Ascending aorta (tissue), 2 donors: ENCODE results near the gene PPM1A. TPM values are rescaled to one million over a fixed set of nuclear protein-coding genes. Genes with fewer than 3 reads are reported as not detected.
A peak's percentile ranks its signal among the peaks of the same experiment; 100 is the strongest.

Source experiments
- DNase-seq, 2 donors: peaks; one replicate each; pipeline ENCODE4 v3.0.0-alpha.2; 2019; ENCODE audit warnings: low spot score in 2 of 2
- H3K27ac ChIP-seq, 2 donors: fragments of 200-600 bp; sonication (generic); one replicate each; pipeline ENCODE4 v1.5.1; 2016 to 2017; ENCODE audit warnings: mild to moderate bottlenecking in 1 of 2
- H3K27me3 ChIP-seq: fragments of 200-600 bp; sonication (generic); one replicate; pipeline ENCODE4 v1.5.1; 2017
- H3K36me3 ChIP-seq, 2 donors: fragments of 200-600 bp; sonication (generic); one replicate each; pipeline ENCODE4 v1.5.1; 2016
- H3K4me1 ChIP-seq, 2 donors: fragments of 200-600 bp; sonication (generic); one replicate each; pipeline ENCODE4 v1.5.1; 2016 to 2017; ENCODE audit warnings: mild to moderate bottlenecking in 1 of 2
- H3K4me3 ChIP-seq, 2 donors: fragments of 200-600 bp; sonication (generic); one replicate each; pipeline ENCODE4 v1.5.1; 2016 to 2017; ENCODE audit warnings: mild to moderate bottlenecking in 1 of 2
- H3K9me3 ChIP-seq, 2 donors: fragments of 200-600 bp; sonication (generic); one replicate each; pipeline ENCODE4 v1.5.1; 2016
- intact Hi-C: fragments of 100-400 bp; cut with DNase I; formaldehyde crosslinking; loops from one replicate; pipeline ENCODE4 v1.15.1; 2023
- total RNA-seq: library from RNA; depleted of rRNA; stranded (reverse); fragments of >200 nt; gene quantifications from one replicate; pipeline ENCODE4 v1.1.0, GENCODE V29; 2016
- TF ChIP-seq, protein P1 (sequence below), 3 experiments: fragments of 200-600 bp in 2 of 3; fragments of 450-650 bp in 1 of 3; sonication (generic) in 2 of 3; IDR thresholded peaks; one replicate each; pipeline ENCODE4 v1.5.1; 2016 to 2019; ENCODE audit warnings: antibody characterized with exemption in 3 of 3, mild to moderate bottlenecking in 1 of 3, moderate library complexity in 1 of 3

PPM1A gene
- total RNA-seq, 1 donor from 2014 or later: 25.0 TPM

DNA sequence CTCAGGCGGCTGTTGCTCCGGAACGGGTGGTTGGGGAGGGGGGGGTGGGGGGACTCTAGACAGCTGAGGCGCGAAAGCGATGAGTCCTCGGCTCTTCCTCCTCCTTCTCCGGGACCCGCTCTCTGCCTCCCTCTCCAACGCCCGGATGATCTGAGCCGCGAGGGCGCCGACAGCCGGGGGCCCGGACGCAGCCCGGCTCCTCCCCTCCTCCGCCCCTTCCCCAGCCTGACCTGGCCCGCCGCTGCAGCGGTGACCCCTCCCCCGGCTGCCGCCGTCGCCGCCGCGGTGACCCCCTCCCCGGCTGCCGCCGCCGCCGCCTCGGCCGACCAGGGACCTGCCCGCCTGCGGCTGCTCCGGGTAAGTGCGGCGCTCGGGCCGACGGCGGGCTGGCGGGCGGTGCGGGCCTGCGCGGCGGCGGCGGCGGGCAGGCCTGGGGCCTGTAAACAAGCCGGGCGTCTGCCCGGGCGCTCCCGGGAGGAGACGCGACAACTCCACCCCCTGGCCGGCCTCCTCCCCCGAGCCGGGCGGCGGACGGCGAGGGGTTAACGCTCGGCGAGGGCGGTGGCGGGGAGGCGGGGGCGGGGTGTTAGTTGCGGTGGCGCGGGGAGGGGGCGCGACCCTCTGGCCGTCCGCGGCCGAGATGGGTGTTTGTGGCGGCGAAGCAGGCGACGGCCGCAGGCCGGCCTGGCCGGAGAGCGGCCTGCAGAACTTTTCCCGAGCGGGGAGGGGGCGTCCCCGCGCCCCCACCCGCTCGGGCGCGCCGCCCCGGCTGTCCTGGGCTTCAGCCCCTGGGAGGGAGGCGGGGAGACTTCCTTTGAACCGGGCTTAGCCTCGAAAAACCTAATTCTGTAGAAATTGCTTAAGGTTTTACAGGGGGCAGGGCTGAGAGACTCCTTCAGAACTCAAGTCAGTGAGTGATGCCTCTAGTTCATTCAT is 568 bp downstream of the PPM1A start:
- intact Hi-C loops: loop anchor here (1.0 to 5.0 kb wide), 5 partner anchors 85 to 1822 kb away; partner anchors contain the start of genes DHRS7, JKAMP, KIAA0586 and L3HYPDH
- Histone ChIP-seq H3K27me3 (no peaks in the 10 kb centered on the region), H3K4me3 (peak overlapping the region; percentile 92 to 98), H3K9me3 (no peaks in the 10 kb centered on the region), H3K4me1 (peaks cover 0 to 34% of the 10 kb centered on the region in 2 donors), H3K27ac (peak overlapping the region; percentile 97 to 100), H3K36me3 (no peaks in the 10 kb centered on the region)
- TF ChIP-seq, protein P1, sequence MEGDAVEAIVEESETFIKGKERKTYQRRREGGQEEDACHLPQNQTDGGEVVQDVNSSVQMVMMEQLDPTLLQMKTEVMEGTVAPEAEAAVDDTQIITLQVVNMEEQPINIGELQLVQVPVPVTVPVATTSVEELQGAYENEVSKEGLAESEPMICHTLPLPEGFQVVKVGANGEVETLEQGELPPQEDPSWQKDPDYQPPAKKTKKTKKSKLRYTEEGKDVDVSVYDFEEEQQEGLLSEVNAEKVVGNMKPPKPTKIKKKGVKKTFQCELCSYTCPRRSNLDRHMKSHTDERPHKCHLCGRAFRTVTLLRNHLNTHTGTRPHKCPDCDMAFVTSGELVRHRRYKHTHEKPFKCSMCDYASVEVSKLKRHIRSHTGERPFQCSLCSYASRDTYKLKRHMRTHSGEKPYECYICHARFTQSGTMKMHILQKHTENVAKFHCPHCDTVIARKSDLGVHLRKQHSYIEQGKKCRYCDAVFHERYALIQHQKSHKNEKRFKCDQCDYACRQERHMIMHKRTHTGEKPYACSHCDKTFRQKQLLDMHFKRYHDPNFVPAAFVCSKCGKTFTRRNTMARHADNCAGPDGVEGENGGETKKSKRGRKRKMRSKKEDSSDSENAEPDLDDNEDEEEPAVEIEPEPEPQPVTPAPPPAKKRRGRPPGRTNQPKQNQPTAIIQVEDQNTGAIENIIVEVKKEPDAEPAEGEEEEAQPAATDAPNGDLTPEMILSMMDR (IDR thresholded peaks at IDR 0.05): peak in 1 of 3 experiments; percentile 15
- peak in 1 of 2 donors; percentile 80 for DNase-seq

DNA sequence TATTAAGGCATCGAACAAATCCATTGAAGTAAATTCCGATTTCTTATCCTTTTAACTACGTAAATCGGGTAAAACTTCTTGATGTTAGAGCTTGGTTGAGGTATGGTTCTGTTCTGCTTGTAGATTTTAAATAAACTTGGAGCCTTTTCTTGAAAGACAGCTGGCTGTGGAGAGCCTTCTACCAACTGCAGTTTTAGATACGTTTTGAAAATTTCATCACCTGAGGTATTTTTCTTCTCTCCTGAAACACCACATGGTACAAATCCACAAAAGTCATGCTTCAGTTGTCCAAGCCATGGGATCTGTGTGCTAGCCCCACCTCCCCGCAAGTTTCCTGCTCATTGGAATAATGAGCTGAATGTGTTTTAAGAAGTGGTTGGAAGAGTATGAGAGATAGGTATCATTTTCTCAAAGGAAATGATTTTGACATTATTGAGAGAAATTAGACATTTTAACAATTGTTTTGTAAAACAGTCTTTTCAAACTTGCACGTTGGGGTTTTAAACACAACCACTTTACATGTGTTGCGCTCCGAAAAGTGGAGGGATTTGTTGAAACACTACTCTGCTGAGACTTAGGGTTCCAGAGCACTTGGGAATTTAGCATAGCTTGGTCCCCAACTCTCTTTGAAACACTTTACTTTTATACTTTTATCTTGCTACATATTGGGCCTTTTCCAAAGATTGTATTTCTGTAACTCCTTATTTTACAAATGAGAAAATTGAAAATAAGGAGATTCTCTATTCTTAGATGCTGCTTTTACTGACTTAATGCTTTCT is 1.4 kb downstream of the PPM1A start:
- Histone ChIP-seq H3K27me3 (no peaks in the 10 kb centered on the region), H3K4me1 (peaks cover 0 to 34% of the 10 kb centered on the region in 2 donors), H3K36me3 (no peaks in the 10 kb centered on the region), H3K27ac (peak overlapping the region; percentile 97 to 100), H3K4me3 (peak overlapping the region; percentile 92 to 98), H3K9me3 (no peaks in the 10 kb centered on the region)
- intact Hi-C loops: no loop called here
- TF ChIP-seq, protein P1 (IDR thresholded peaks at IDR 0.05): no peak
- no peak for DNase-seq

DNA sequence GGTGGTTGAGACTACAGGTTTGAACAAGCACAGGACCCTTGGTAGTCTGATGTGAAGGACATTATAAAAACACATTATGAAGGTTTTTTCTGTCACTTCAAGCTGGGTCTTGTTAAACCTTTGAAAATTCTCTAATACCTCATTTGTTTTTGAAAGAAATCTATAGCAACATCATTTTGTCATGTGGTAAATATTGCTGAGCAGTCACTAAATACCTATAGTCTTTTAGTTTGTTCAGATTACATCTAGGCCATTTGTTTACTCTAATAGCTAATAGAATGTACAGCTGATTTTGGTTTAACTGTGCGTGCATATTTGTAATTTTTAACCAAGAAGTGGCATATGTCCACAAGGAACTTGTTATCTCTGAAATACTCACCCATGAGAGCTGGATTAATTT is 2.9 kb downstream of the PPM1A start:
- Histone ChIP-seq H3K4me3 (peak overlapping the region; percentile 92 to 98), H3K27ac (no peak overlapping the region), H3K9me3 (no peaks in the 10 kb centered on the region), H3K4me1 (peaks cover 5 to 37% of the 10 kb centered on the region in 2 donors), H3K36me3 (no peaks in the 10 kb centered on the region), H3K27me3 (no peaks in the 10 kb centered on the region)
- intact Hi-C loops: no loop called here
- TF ChIP-seq, protein P1 (IDR thresholded peaks at IDR 0.05): no peak
- no peak for DNase-seq

DNA sequence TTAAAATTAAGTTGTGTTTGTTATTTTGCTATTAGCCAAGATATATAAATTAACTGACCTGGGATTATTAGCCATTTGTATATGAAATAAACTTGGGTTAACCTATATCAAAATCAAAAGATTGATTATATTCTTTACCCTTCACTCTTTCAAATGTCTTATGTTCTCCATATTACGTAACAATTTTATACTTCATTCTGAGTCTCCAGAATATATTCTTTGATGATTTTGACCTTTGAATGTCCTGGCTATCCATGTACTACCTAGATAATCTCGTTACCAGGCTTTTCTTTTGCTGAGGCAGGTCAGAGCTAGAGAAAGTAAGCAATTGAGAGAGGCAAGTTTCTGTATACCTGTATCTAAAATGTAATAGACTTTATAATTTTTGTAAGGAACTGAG is 3.6 kb downstream of the PPM1A start:
- H3K4me1 ChIP-seq: peaks cover 5 to 37% of the 10 kb centered on the region in 2 donors
- no peak overlapping the region for H3K27ac ChIP-seq
- TF ChIP-seq, protein P1 (IDR thresholded peaks at IDR 0.05): no peak
- peak overlapping the region in 1 of 2 donors; percentile 6 for H3K4me3 ChIP-seq
- no peak for DNase-seq
- H3K9me3 ChIP-seq: no peaks in the 10 kb centered on the region
- intact Hi-C loops: no loop called here
- H3K36me3 ChIP-seq: no peaks in the 10 kb centered on the region
- H3K27me3 ChIP-seq: no peaks in the 10 kb centered on the region

DNA sequence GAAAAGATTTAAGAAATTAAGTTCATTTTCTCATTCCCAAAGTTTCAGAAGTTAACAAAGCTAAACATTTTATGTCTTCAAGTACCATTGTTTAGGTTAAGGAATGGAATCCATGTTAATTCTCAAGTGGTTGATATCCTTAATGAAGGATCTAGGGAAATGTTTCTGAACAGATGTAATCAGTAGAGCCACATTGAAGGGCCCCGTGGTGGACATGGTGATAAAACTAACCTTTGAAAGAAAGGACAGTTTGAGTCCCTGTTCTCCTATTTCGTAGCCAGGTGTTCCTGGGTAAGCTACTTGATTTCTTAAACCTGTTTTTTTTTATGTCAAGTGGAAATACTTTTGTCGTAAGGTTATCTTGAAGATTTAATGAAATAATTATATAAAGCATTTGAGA is 4.6 kb downstream of the PPM1A start:
- H3K36me3 ChIP-seq: no peaks in the 10 kb centered on the region
- no peak overlapping the region for H3K27ac ChIP-seq
- no peak overlapping the region for H3K4me3 ChIP-seq
- no peak for DNase-seq
- no peaks in the 10 kb centered on the region for H3K9me3 ChIP-seq
- TF ChIP-seq, protein P1 (IDR thresholded peaks at IDR 0.05): no peak
- intact Hi-C loops: no loop called here
- no peaks in the 10 kb centered on the region for H3K27me3 ChIP-seq
- peaks cover 5 to 32% of the 10 kb centered on the region in 2 donors for H3K4me1 ChIP-seq
